Mesodermal cell (in vitro differentiated cells): ENCODE measurements around the gene SHISA5.

ENCODE experiments used
- H3K27ac ChIP-seq: 2 replicates; pipeline ENCODE4 v1.7.0; 2013; ENCODE audit warnings: mild to moderate bottlenecking, low read depth, low read length, moderate library complexity; ENCODE audit not compliant: severe bottlenecking
- H3K36me3 ChIP-seq: 2 replicates; pipeline ENCODE4 v1.7.1; 2013; ENCODE audit warnings: mild to moderate bottlenecking, low read length, moderate library complexity; ENCODE audit not compliant: control insufficient read depth, insufficient read depth
- H3K4me1 ChIP-seq: one replicate; pipeline ENCODE4 v1.7.1; 2013; ENCODE audit warnings: mild to moderate bottlenecking, low read length; ENCODE audit not compliant: insufficient read depth, control insufficient read depth, poor library complexity, severe bottlenecking
- H3K4me3 ChIP-seq: 2 replicates; pipeline ENCODE4 v1.7.0; 2013; ENCODE audit warnings: low read length, control low read depth, mild to moderate bottlenecking; ENCODE audit not compliant: insufficient read depth, poor library complexity, severe bottlenecking; ENCODE audit errors: extremely low read depth
- H3K9me3 ChIP-seq: 2 replicates; pipeline ENCODE4 v1.7.1; 2013; ENCODE audit warnings: mild to moderate bottlenecking, low read length, moderate library complexity; ENCODE audit not compliant: control insufficient read depth
- WGBS, 2 experiments: methylation state at CpG; one replicate each; pipeline ENCODE4 v1.1.5; 2013; ENCODE audit warnings: missing lambda C conversion rate in 2 of 2; ENCODE audit not compliant: insufficient coverage in 2 of 2; 5-methylcytosine and 5-hydroxymethylcytosine counted together

Gene SHISA5

DNA sequence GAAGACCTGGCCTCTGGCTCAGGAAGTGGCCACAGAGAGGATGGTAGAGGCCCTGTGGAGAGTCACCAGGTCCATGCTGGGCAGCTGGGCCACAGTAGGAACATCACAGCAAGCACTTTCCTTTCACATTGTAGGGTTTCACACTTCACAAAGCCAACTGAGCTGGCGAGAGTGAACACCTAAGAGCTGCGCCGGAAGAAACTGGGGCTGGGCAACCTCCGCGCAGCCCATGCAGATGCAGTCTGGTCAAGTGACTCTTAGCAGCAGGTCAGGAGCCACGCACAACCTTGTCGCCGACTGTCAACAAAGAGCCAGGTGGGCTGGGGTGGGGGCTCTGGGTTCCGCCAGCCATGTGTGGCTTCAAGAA is 15.3 kb upstream of the SHISA5 start:
- Histone ChIP-seq H3K27ac (no peak overlapping the region), H3K4me3 (no peak overlapping the region), H3K4me1 (no peaks in the 10 kb centered on the region), H3K36me3 (peaks cover 5% of the 10 kb centered on the region), H3K9me3 (no peaks in the 10 kb centered on the region)
- 96 to 100% methylated on average over 5 to 9 of the region's 9 CpGs for WGBS, 2 experiments

DNA sequence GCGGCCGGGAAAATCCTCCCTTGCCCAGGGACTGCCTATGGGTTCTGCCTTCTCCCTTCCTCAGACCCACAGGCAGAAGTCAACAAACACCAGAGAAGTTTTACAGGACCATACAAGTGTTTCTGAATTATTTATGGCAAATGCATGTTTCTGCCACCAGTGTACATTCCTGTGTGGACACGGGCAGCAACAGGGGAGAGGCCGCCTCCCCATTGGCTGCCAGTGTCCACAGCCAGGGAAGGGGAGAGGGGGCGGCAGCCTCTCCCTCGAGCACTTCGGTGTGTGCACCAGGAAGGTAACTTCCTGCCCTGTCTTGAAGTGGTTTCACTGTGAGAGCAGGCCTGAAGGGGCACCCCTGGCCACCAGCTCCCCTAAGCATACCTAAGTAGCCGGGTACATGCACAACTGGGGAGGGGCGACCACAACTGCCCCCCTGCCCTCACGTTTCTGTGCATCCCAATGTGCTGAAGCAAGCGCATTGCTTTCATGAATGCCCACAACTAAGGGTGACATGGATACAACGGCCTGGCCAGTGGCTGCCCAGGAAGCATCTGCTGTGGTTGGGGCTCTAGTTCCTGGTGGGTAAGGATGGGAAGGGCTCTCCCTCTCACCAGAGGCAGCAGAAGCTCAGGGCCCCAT is 14.8 kb upstream of the SHISA5 start:
- H3K27ac ChIP-seq, result no peak overlapping the region
- no peak overlapping the region for H3K4me3 ChIP-seq
- H3K9me3 ChIP-seq, result no peaks in the 10 kb centered on the region
- WGBS, 2 experiments, result 84 to 88% methylated on average over 9 to 10 of the region's 12 CpGs
- H3K4me1 ChIP-seq, result no peaks in the 10 kb centered on the region
- peaks cover 5% of the 10 kb centered on the region for H3K36me3 ChIP-seq

DNA sequence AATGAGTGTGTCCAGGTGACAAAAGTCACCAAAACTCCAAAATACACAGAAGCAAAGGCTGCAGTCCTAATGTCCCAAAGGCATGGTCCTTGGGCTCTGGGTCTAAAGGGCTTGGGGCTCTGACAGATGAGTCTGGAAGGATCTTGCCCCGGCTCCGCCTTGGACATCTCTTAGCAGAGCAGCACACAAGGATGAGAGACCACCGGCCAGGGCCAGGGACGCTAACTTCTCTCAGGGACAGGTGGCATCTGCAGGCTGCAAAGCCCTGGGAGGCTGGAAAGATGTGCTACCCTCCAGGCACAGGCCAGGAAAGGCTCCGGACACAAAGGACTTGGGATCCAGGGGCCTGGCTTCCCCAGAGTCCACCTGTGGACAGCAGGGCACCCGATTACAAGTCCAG is 14.1 kb upstream of the SHISA5 start:
- Histone ChIP-seq H3K4me1 (no peaks in the 10 kb centered on the region), H3K4me3 (no peak overlapping the region), H3K27ac (no peak overlapping the region), H3K9me3 (no peaks in the 10 kb centered on the region), H3K36me3 (peaks cover 5% of the 10 kb centered on the region)
- WGBS, 2 experiments, result 96 to 97% methylated on average over 5 to 6 of the region's 6 CpGs

DNA sequence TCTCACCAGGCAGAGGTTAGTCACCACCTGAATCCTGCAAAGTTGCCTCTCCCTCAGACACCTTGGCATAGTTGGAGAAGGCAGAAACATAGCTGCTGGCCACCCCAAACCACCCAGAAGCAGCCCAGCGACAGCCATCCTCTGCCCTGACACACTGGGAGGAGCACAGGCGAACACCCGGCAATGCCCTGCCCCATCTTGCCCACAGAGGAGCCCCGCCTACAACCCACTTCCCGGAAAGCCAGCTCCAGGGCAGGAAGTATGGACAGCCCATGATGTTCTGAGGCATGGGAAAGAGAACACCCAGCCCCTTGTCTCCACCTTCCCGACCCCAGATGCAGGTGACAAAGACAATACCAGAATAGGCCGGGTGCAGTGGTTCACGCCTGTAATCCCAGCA is 12.6 kb upstream of the SHISA5 start:
- Histone ChIP-seq H3K9me3 (no peaks in the 10 kb centered on the region), H3K4me1 (no peaks in the 10 kb centered on the region), H3K4me3 (no peak overlapping the region), H3K36me3 (peaks cover 3% of the 10 kb centered on the region), H3K27ac (no peak overlapping the region)
- WGBS, 2 experiments, result 85 to 91% methylated on average over 5 to 8 of the region's 8 CpGs

DNA sequence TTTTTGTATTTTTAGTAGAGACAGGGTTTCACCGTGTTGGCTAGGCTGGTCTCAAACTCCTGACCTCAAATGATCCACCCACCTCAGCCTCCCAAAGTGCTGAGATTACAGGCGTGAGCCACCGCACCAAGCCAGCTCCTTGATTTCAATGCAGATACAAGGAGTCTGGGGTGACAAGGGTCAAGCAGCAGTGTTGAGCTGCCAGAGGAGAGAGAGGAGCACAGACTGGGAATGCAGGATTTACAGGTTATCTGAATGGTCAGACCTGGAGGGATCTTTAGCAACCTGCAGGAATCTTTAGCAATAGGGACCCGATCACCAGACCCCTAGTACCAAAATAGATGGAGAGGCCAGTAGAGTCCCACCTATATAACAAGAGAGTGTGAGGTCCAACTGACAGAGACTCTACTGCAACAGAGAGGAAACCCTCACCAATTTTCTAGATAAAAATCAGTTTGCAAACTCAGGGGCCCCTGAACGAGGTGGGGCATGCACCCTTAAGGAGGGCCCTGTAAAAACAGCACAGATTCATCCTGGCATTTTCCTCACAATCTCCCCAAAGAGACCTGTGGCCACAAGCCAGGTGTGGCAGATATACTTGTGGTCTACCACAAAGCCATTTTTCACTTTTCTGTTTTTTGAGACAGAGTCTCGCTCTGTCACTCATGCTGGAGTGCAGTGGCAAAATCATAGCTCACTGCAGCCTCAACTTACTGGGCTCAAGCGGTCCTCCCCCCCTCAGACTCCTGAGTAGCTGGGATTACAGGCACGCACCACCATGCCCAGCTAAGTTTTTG is 10.7 kb upstream of the SHISA5 start:
- 92 to 95% methylated on average over 7 to 8 of the region's 8 CpGs for WGBS, 2 experiments
- H3K27ac ChIP-seq, result no peak overlapping the region

DNA sequence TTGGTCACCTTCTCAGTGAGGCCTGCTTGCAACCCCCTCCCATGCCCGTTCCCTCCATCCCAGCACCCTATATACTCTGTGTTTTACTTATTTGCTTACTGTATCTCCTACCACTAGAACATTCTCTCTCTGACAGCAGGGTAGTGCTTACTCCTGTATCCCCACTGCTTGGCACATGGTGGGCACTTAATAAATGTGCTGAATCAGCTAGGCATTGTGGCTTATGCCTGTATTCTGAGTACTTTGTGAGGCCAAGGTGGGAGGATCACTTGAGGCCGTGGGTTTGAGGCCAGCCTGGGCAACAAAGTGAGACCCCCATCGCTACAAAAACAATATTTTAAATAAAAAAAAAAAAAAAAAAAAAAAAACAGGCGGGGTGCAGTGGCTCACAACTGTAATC is 7.6 kb upstream of the SHISA5 start:
- no peak overlapping the region for H3K4me3 ChIP-seq
- H3K4me1 ChIP-seq, result peaks cover 14% of the 10 kb centered on the region
- no peak overlapping the region for H3K27ac ChIP-seq
- no peaks in the 10 kb centered on the region for H3K9me3 ChIP-seq
- H3K36me3 ChIP-seq, result no peaks in the 10 kb centered on the region
- WGBS, 2 experiments, result 77 to 100% methylated on average over 1 of the region's 4 CpGs

More for the DNA sequence above, 10.7 kb upstream of the SHISA5 start:
- Histone ChIP-seq H3K36me3 (no peaks in the 10 kb centered on the region), H3K4me3 (no peak overlapping the region), H3K9me3 (no peaks in the 10 kb centered on the region), H3K4me1 (no peaks in the 10 kb centered on the region)

DNA sequence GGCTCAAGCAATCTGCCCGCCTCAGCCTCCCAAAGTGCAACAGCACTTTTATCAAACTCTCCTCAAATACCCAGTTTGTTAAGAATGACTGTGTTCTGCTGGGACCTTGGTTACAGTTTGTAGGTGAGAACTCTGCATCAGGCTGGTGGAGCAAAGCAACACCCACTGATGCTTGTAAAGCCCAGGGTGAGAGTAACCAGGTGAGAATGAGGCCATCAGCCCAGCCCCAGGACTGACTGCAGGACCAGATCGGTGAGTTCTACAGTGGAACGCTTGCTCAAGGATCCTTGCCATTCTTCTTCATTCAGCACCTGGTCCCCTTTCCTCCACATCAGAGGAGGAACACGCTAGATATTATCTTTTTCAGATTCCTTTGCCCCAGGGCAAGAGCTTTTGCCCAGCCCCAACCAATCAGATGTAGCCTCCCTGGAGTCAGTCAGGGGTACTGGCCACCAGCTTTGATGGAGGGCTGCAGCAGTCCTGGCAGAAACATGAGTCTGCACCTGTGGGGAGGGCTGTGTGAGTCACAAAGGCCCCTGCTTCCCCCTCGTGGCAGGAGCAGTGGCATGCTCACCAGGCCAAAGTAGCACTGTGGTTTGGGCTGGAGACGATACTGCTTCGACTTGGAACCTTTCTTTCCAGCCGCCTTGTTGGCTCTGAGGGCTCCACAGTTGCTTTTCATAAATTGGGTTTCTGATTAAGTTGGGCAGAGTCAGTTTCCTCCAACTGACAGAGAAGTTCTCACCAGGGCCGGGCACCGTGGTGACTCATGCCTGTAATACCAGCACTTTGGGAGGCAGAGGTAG is 3.5 kb upstream of the SHISA5 start:
- H3K4me1 ChIP-seq, result peaks cover 34% of the 10 kb centered on the region
- no peaks in the 10 kb centered on the region for H3K36me3 ChIP-seq
- 36 to 58% methylated on average over 7 to 8 of the region's 10 CpGs for WGBS, 2 experiments
- H3K9me3 ChIP-seq, result no peaks in the 10 kb centered on the region
- H3K4me3 ChIP-seq, result no peak overlapping the region
- peak overlapping the region; percentile 41 for H3K27ac ChIP-seq

DNA sequence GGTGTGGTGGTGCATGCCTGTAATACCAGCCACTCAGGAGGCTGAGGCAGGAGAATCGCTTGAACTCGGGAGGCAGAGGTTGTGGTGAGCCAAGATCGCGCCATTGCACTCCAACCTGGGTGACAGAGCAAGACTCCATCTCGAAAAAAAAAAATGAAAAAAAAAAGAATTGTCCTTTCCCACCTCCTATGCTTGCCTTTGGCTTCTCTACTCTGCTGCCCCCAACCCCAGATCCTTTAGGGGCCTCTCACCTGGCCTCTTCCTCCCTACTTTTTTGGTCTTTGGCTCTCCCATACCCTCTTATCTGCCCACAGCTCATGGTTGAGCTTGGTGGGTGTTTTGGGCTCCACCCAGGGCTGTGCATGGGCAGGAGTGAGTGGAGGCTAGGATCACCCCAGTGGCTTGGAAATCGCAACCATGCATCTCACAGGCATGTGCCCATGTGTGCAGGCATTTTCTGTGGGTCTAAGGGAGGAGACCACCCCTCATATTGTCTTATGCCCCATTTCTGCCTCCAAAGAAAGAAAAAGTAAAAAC is 2.1 kb upstream of the SHISA5 start:
- peaks cover under 1% of the 10 kb centered on the region for H3K36me3 ChIP-seq
- WGBS, 2 experiments, result 96 to 100% methylated on average over 4 of the region's 6 CpGs
- peaks cover 34% of the 10 kb centered on the region for H3K4me1 ChIP-seq

DNA sequence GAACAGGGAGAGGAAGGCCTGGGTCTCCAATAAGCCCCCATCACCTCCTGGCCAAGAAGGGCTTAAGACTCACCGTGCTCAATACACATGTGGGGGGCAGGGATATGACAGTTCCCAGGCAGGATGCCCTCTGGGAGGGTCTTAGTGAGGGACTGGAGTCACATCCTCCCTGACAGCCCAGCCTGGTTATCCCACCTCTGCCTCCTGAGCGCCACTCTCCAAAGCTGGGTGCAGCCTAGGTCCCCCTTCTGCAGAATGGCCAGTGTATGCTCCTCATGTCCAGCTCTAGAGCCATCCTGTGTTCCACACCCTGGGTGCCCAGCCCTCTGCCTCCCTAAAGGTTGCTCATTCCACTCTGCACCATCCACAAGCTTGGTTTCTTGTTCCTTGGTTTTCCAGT is 1.2 kb upstream of the SHISA5 start:
- peaks cover 34% of the 10 kb centered on the region for H3K4me1 ChIP-seq
- no peak overlapping the region for H3K27ac ChIP-seq
- H3K4me3 ChIP-seq, result no peak overlapping the region
- no peaks in the 10 kb centered on the region for H3K9me3 ChIP-seq
- peaks cover 7% of the 10 kb centered on the region for H3K36me3 ChIP-seq
- 90 to 100% methylated on average over 1 to 2 of the region's 2 CpGs for WGBS, 2 experiments

More for the DNA sequence above, 2.1 kb upstream of the SHISA5 start:
- Histone ChIP-seq H3K4me3 (no peak overlapping the region), H3K27ac (no peak overlapping the region), H3K9me3 (no peaks in the 10 kb centered on the region)

DNA sequence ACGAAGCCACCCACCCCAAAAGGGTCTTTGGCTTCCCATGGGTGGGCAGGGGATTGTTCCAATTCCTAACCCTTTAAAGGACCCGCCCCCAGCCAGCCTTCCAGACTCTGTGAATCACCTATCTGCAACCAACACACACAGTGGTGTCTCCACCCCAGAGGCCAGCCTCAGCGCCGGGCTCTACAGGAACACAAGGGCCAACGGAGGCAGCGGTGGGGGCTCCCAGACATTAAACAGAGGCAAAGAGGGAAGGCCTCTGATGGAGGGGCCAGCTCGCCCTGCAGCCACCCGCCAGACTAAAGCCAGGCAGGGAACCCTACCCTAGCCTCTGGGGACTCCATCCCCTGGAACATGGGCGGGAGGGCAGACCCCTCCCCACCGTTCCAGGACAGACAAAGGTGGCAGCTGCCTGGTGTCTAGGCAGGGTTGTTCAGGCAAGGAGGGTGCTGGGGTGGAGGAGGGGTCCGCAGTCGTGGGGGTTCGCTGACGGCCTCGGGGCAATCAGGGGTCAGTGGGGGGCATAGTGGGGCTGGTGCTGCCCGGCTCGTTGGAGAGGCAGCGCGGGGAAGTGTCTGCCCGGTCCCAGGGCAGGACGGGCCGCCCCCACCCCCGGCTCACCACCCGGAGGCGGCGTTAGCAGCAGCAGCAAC is 448 bp downstream of the SHISA5 start:
- H3K27ac ChIP-seq, result peak overlapping the region; percentile 71

More for the DNA sequence above, 448 bp downstream of the SHISA5 start:
- peak overlapping the region; percentile 76 for H3K4me3 ChIP-seq
- H3K36me3 ChIP-seq, result peaks cover 22% of the 10 kb centered on the region
- WGBS, 2 experiments, result 4% methylated on average over 6 to 24 of the region's 26 CpGs
- no peaks in the 10 kb centered on the region for H3K9me3 ChIP-seq
- H3K4me1 ChIP-seq, result peaks cover 34% of the 10 kb centered on the region
